Progenitor cell of endocrine pancreas (in vitro differentiated cells): ENCODE data around the gene FAM83F. TPM values are rescaled to one million over a fixed set of nuclear protein-coding genes. Genes with fewer than 3 reads are reported as not detected.

Source experiments
- DNase-seq: peaks from one replicate; pipeline ENCODE4 v3.0.0; 2021; ENCODE audit warnings: low spot score; ENCODE audit not compliant: unreplicated experiment
- H3K27ac Mint-ChIP-seq: 2 replicates; pipeline ENCODE4 v1.8.0; 2021; ENCODE audit warnings: mild to moderate bottlenecking, moderate library complexity, mixed read lengths
- H3K27me3 Mint-ChIP-seq: 2 replicates; pipeline ENCODE4 v1.8.0; 2021; ENCODE audit warnings: mixed read lengths
- H3K36me3 Mint-ChIP-seq: 2 replicates; pipeline ENCODE4 v1.8.0; 2022; ENCODE audit warnings: mixed read lengths; ENCODE audit not compliant: insufficient read depth
- H3K4me1 Mint-ChIP-seq: 2 replicates; pipeline ENCODE4 v1.8.0; 2021; ENCODE audit warnings: low read depth, mixed read lengths
- H3K4me3 Mint-ChIP-seq: 2 replicates; pipeline ENCODE4 v1.8.0; 2021; ENCODE audit warnings: low read depth, mild to moderate bottlenecking, moderate library complexity, mixed read lengths
- H3K9me3 Mint-ChIP-seq: 2 replicates; pipeline ENCODE4 v1.8.0; 2021; ENCODE audit warnings: low read depth, mixed read lengths
- total RNA-seq: library from RNA; stranded (reverse); gene quantifications from 2 replicates; pipeline ENCODE4 v1.2.1, GENCODE V29; 2021
- TF ChIP-seq, protein P1 (sequence below): fragments of 200-600 bp; sonication (generic); IDR thresholded peaks from one replicate; pipeline ENCODE4 v1.5.0; 2021; ENCODE audit warnings: antibody characterized with exemption, mild to moderate bottlenecking; ENCODE audit not compliant: unreplicated experiment

The FAM83F gene
- total RNA-seq, 1 donor from 2014 or later, result 19.8 TPM

- TF ChIP-seq, protein P1, sequence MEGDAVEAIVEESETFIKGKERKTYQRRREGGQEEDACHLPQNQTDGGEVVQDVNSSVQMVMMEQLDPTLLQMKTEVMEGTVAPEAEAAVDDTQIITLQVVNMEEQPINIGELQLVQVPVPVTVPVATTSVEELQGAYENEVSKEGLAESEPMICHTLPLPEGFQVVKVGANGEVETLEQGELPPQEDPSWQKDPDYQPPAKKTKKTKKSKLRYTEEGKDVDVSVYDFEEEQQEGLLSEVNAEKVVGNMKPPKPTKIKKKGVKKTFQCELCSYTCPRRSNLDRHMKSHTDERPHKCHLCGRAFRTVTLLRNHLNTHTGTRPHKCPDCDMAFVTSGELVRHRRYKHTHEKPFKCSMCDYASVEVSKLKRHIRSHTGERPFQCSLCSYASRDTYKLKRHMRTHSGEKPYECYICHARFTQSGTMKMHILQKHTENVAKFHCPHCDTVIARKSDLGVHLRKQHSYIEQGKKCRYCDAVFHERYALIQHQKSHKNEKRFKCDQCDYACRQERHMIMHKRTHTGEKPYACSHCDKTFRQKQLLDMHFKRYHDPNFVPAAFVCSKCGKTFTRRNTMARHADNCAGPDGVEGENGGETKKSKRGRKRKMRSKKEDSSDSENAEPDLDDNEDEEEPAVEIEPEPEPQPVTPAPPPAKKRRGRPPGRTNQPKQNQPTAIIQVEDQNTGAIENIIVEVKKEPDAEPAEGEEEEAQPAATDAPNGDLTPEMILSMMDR, result no peak
- no peaks in the 10 kb centered on the region for H3K9me3 Mint-ChIP-seq
- no peak for DNase-seq
- no peak overlapping the region for H3K4me3 Mint-ChIP-seq
- peaks cover 17% of the 10 kb centered on the region for H3K27me3 Mint-ChIP-seq
- no peaks in the 10 kb centered on the region for H3K36me3 Mint-ChIP-seq
- H3K4me1 Mint-ChIP-seq, result no peaks in the 10 kb centered on the region
- H3K27ac Mint-ChIP-seq, result no peak overlapping the region
Measured at GRCh38 chr22:40036126-40036525, 41.4 kb downstream of the FAM83F start.

DNA sequence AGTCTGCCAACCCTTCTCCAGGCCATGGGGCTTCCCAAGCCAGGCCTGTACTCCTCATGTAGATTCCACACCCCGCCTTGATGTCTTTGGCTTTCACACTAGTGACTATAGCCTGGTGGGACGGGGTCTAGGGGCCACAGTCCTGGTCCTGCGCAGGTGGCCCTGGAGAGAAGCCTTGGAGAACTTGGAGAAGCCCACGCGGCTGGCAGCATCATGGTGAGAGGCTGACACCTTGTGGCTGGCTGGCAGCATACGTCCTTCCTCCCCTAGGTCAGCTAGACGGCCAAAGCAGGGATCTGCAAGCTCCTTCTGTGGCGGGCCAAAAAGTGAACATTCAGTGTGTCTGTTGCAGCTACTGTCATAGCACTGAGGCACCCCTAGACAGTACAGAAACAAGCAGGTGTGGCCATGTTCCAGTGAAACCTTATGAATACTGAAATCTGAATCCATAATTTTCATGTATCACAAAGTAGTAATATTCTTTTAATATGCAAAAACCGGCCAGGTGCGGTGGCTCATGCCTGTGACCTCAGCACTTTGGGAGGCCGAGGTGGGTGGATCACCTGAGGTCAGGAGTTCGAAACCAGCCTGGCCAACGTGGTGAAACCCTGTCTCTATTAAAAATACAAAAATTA is 42.0 kb downstream of the FAM83F start:
- Mint-ChIP-seq H3K9me3 (no peaks in the 10 kb centered on the region), H3K27me3 (peaks cover 18% of the 10 kb centered on the region), H3K4me3 (no peak overlapping the region), H3K36me3 (no peaks in the 10 kb centered on the region), H3K27ac (no peak overlapping the region), H3K4me1 (no peaks in the 10 kb centered on the region)
- TF ChIP-seq, protein P1, result peak; percentile 84
- DNase-seq, result peak; percentile 44

DNA sequence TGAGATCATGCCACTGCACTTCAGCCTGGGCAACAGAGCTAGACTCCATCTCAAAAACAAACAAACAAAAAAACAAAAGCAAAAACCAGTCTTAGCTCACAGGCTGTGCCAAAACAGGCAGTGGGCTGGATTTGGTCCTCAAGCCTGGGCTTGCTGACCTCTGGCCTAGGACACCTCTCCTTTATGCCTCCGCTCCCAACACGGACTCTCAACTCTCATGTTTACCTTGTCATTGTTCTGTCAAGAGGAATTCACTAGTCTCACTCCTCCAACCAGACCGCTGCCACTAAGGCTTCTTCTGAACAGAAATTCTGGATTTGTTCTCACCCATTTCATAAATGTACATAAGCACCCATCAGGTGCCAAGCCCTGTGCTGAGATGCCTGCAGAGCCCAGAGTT is 42.6 kb downstream of the FAM83F start:
- no peak for DNase-seq
- H3K27me3 Mint-ChIP-seq, result peaks cover 18% of the 10 kb centered on the region
- H3K27ac Mint-ChIP-seq, result no peak overlapping the region
- H3K4me1 Mint-ChIP-seq, result no peaks in the 10 kb centered on the region
- H3K4me3 Mint-ChIP-seq, result no peak overlapping the region
- no peaks in the 10 kb centered on the region for H3K36me3 Mint-ChIP-seq
- TF ChIP-seq, protein P1, result no peak
- no peaks in the 10 kb centered on the region for H3K9me3 Mint-ChIP-seq

DNA sequence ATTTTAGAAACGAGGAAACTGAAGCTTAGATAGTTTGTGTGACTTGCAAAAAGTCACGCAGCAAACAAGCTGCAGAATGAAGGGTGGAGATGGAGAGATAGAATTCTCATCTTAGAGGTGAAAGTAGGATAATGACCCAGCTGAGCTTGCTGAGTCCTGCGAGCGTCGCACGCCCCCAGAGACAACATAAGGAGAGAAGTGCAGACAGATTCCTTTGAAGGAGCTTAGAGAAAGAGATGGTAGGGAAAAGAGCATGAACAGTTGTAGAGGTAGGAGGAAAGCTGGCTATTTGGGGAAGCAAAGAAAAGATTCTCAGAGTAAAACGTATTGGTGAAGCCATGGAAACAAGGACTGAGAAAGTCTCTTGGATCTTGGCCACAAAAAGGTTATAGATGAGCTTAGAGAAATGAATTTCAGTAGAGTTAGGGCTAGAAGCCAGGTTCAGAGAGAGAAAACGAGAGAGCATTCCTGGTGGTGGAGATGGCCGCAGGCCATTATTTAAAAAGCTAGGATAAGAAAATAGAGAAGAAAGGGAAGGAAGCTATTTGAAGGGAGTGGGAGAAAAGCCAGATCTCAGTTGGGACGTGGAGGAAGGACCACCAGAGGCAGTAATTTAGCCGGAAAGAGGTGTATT is 44.8 kb downstream of the FAM83F start:
- peaks cover 2% of the 10 kb centered on the region for H3K4me1 Mint-ChIP-seq
- H3K36me3 Mint-ChIP-seq, result no peaks in the 10 kb centered on the region
- TF ChIP-seq, protein P1, result no peak
- peaks cover 2% of the 10 kb centered on the region for H3K9me3 Mint-ChIP-seq
- no peak overlapping the region for H3K27ac Mint-ChIP-seq
- peaks cover 18% of the 10 kb centered on the region for H3K27me3 Mint-ChIP-seq
- DNase-seq, result no peak
- no peak overlapping the region for H3K4me3 Mint-ChIP-seq

DNA sequence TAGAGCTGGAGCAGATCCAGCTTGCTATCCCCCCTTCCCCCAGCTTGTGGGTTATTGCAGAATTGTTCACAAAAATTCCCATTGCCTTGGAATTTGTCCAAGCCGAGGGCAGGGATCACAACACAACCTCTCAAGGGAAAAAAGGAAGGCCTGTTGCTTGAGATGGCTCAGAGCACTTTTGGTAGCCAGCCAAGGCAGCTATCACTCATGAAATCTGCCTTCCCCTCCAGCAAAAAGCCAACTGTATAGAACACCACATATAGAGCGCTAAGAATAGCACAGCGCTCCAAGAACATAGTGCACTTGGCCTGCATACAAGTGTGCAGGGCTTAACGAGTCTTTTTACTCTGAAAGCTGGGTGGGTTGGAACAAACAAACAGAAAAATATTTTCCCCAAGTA is 46.2 kb downstream of the FAM83F start:
- TF ChIP-seq, protein P1, result no peak
- peaks cover 4% of the 10 kb centered on the region for H3K4me1 Mint-ChIP-seq
- H3K27me3 Mint-ChIP-seq, result peaks cover 18% of the 10 kb centered on the region
- DNase-seq, result no peak
- H3K27ac Mint-ChIP-seq, result no peak overlapping the region
- H3K4me3 Mint-ChIP-seq, result no peak overlapping the region
- H3K9me3 Mint-ChIP-seq, result peaks cover 2% of the 10 kb centered on the region
- H3K36me3 Mint-ChIP-seq, result no peaks in the 10 kb centered on the region
